NCI-H82 treated with DMSO at 0.1 percent for 48 hours (cell line): ENCODE measurements around the gene TIE1.

Source experiments
- DNase-seq: peaks from one replicate; lab custom pipeline; 2025; ENCODE audit not compliant: unreplicated experiment; lab: John Stamatoyannopoulos, UW

The TIE1 gene

DNA sequence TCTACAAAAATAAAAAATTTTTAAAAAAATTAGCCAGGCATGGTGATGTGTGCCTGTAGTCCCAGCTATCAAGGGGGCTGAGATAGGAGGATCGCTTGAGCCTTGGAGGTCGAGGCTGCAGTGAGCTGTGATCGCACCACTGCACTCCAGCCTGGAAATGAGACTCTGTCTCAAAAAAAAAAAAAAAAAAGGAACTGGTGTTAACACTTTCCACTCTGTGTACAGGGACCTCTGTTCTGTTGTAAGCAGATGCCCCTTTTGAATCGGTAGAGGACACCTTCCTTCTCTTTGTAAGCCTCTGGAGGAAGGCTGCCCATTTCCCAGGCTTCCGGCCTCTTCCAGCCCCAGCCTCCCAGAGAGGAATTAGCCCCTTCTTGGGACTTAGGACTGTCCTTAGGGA lies 8.1 kb upstream of the TIE1 start:
- no peak for DNase-seq

DNA sequence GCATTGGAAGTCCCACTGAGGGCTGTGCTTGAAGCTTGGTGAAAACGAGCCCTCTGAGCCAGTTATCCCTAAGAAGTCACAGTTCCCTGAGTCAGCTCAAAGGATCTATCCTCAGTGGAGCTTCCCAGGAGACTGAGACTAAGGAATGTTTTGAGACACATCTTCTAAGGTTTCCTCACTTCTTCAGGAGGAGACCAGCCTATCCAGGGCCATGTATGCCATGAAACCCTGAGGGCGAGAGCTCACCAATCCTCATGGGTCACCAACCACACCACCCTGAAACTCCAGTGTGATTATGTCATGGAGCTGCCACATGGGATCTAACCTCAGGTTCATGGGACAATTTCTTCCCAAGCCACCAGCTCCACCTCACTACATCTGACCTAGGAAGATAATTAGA lies 7.6 kb upstream of the TIE1 start:
- no peak for DNase-seq

DNA sequence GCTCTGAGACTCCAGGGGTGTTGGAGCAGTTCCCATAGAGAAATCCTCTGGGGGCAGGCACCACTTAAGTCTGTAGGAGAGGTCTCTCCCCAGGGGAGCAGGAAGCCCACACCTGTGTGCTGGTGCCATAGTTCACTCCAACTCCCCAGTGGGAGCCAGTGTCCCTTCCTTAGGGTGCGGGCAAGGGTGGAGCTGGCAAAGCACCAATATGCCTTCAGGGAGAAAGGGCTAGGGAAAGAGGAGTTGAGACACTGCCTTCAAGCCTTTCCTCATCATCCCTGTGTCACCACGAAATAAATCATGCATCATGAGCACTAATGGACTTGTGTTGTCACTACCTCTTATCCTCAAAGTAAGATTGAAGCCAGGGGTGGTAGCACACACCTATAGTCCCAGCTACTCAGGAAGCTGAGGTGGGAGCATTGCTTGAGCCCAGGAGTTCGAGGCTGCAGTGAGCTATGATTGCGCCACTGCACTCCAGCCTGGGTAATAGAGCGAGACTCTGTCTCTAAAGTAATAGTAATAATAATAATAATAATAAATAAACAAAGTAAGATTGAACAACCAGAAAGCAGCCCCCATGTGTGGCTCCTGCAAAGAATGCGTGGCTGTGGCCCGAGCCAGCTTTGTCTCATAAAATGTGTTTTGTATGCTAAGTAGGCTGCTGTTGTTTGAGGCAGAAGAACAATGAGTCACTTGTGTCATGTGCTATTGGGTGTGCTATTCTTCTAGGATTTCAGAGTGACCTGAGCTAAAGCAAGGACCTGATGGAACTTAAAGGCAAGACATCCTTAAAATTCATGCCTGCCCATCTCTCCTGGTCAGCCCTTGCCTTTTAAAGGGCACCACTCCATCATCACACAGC lies 6.7 kb upstream of the TIE1 start:
- DNase-seq = no peak

DNA sequence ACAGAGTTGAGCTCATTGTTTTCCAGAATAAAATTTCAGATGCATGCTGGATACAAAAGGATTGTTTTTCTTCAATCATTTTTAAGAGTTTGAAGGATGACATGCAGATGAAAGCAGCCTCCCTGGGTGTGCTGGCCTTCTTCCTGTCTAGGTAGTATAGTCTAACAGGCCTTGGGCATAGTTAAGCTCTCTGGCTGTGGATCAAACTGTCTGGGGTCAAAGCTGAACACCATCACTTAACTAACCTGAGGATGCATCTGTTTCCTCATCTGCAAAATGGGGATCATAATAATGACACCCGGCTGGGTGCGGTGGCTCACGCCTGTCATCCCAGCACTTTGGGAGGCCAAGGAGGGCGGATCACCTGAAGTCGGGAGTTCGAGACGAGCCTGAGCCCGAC lies 6.0 kb upstream of the TIE1 start:
- no peak for DNase-seq

DNA sequence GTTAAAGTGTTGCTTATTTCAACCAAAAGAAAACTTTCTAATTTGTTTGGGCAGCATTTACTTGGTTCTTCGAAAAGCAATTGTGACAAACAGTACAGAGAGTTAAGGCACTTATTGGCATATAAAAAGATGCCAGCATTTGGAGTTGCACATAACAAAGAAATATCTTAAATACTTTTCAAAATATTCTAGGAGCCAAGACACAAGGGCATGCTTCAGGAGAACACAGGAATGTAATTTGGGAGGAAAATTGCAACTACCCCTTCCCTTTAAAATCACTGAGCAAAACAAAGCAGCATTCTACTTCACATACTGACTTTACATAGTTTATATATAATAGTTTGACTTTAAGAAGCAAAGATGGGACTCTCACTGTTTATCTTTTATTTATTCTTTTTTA lies 4.6 kb upstream of the TIE1 start:
- no peak for DNase-seq

DNA sequence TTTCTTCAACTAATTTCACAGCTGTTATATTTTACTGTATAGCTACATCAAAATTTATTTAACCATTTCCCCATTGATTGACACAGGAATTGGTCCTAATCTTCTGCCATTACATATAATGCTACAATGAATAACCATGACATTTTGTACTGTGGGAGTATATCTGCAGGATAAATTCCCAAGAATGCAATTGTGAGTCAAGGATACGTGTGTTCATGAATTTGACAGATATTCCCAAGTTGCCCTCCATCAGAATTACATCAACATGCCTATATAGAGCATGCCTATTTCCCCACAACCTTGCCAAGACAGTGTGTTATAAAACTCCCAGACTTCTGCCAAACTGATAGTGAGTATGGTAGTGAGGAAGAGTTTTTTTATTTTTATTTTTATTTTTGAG lies 2.7 kb upstream of the TIE1 start:
- DNase-seq = no peak

DNA sequence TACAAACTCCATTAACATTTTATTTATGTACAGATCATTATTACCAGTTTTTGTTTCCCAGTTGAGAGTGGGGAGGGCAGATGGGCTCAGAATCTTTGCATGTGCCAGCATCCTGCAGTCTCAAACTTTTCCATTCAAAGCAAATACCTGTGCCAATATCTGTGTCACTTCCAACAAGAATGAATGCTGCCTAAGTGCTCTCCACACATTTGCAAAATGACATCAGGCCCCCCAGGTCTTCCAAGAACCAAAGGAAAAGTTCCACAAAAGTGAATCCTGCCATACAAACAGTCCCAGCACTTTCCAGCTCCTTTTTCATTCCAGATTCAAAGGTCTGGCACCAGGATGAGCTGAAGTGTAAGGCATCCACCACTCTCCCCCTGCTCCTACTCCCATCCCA lies 1.7 kb upstream of the TIE1 start:
- DNase-seq = no peak

DNA sequence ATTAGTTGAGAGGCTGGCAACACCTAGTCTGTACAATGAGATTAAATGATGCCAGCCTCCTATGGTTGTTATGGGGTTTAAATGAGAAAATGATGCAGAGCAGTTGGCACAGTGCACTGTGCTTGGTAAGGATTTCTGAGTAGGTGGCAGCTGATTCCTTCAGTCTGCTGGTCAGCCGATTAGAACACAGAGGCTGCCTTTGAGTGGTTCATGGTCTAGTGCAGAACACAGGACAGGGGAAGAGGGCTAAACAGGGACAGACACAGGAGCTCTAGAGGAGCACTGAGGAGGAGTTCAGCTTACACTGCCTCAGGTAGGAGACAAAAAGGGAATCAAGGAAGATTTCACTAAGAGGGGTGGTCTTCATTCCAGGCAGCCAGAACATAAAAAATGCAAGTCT lies 1.4 kb downstream of the TIE1 start:
- DNase-seq = no peak

DNA sequence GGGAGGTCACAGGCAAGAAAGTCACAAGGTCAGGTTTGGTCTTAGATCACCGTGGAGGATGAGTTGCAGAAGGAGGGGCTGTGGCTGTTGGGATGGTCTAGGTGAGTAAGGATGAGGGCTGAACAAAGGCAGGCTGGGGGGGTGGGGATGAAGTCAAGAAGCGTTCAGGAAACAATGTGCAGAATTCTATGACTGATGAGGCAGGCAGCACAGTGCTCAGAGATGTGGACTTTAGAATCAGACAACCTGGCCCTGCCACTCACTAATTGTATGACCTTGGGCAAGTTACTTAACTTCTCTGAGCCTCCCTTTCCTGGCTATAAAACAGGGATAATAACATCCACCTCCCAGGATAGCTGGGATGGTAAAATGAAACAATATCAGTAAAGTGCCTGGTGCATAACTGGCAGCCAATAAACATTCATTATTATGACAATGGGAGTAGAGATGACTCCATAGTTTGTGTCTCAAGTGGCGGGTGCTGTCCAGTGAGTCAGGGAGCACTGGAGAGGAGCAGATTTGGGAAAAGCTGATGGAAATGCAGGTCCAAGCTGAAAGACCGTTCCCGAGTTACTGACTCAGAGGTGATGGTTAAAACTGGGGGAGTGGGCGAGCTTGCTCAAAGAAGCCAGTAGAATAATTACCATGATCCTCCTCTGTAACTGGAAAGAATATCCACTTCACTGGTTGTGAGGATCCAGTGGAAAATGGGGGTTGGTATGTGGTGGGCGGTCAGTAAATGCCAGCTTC lies 2.1 kb downstream of the TIE1 start:
- DNase-seq = no peak

DNA sequence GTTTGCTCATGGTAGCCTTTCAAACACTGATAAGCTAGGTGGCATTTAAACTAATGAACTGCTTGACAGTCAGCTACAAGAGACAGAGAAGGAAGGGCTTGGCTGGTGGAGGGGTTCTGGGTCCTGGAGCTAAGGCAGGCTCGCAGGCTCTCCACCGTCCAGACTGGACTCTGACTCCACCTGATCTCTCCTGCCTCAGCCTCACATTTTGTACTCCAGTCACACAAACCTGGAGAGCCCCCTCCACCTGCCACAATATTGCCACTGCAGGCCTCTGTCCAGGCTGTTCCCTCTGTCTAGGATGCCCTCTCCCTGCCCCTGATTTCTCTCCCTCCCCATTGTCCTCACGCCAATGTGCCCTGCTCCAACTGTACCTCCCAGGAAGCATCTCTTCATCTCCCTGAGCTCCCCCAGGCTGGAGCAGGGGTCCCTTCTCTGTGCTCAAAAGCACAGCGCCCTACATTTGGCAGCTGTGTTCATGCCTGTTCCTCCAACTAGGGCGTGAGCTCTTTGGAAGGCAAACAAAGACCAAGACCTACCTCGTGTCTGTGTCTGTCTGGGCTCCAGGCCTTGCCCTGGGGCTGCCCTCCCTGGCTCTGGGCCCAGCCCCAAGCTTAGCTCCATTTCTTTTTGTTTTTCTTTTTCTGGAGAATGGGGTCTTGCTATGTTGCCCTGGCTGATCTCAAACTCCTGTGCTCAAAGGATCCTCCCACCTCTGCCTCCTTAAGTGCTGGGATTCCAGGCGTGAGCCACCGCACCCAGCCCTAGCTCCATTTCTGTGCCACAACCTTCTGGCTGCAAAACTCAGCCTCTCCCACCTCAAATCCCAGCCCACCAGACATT lies 2.9 kb downstream of the TIE1 start:
- DNase-seq = no peak

DNA sequence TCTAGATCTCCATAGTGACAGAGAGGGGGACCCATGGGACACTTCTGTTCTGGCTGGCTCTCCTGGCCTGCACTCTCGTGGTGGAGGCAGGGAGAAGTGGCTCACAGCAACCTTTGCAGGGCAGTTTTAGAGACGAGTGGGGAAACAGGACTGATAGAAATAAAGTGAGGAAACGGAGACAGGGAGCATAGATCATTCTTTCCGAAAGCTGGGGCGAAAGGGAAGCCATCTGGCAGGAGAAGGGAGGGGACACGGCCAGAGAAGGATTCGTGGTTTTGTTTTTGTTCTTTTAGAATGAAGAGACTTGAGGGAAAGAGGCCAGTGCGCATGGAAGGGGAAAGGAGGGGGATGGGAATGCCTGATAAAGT lies 3.5 kb downstream of the TIE1 start:
- DNase-seq = no peak

DNA sequence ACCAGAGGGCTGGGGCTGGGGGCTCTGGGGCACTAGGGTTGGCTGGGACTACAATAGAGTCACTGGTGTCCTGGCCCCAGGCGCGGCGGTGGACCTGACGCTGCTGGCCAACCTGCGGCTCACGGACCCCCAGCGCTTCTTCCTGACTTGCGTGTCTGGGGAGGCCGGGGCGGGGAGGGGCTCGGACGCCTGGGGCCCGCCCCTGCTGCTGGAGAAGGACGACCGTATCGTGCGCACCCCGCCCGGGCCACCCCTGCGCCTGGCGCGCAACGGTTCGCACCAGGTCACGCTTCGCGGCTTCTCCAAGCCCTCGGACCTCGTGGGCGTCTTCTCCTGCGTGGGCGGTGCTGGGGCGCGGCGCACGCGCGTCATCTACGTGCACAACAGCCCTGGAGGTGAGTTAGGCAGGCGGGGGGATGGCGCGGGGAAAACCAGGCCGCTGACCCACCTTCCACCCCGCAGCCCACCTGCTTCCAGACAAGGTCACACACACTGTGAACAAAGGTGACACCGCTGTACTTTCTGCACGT lies 4.1 kb downstream of the TIE1 start:
- no peak for DNase-seq

DNA sequence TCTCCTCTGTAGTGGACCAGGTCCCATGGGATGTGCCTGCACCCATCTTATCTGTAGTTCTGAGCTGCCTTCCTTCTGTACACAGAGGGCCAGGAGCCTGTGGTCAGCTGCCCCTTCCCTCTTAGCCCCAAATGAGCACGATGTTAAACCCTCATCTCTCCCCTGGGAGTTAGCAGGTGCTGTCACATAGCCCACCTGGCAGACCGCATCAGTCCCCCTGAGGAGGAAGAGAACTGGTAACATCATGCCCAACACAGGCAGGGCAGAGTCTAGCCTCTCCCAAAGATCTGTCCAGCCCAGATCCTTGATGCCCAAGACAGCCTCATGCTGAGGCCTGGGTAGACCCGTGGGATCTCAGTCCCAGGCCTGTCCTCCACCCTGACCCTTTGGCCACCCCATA lies 4.7 kb downstream of the TIE1 start:
- DNase-seq = no peak

DNA sequence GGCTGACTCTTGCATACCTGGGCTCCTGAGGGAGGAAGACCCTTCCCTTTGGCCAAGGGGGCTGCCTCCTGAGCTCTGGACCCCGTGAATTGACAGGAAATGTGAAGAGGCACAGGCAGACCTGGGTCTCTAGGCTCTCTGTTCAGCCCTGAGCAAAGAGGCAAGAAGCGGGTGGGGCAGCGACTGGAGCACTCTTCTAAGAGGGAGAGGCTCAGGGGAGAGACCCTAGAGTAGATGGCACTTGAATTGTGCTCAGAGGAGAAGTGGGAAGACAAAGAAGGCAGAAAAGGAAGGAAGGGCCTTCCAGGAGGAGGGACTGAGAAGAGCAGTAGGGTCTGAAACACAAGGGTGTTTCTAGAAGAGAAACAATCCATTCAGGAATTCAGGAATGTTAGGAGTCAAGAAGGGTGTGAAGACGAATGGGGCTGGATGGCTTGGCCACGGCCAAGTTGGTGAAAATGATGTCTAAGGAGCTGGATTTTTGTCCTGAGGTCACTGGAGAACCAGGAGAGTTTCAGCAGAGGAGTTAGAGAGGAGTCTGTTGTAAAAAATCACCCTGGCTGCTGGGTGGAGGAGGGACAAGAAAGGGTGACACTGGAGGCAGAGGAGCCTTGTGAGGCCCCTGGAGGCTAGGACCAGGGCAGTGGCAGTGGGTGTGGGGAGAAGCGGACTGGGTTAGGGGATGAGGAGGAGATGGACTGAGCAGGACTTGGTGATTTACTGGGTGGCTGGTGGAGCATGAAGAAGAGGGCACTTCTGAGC lies 5.3 kb downstream of the TIE1 start:
- no peak for DNase-seq

DNA sequence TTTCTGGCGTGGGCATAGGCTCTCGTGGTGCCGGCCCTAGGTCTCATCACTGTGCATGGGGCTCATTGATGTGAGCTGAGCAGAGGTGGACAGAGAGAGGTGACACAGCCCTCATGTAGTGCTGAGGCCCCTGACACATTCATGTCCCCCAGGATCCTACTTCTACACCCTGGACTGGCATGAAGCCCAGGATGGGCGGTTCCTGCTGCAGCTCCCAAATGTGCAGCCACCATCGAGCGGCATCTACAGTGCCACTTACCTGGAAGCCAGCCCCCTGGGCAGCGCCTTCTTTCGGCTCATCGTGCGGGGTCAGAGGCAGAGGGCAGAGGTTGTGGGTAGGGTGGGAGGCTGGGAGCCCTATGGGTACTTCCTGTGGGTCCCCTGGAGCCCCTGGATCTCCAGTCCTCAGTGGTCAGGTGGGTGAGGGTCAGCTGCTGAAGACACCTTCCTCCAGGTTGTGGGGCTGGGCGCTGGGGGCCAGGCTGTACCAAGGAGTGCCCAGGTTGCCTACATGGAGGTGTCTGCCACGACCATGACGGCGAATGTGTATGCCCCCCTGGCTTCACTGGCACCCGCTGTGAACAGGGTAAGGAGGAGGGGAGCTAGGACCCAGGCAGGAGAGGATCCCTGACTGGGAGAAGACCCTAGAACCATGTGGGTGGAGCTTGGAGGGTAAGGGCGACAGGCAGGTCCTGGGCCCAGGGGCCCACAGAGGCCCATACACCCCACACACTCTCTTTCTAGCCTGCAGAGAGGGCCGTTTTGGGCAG lies 6.1 kb downstream of the TIE1 start:
- no peak for DNase-seq

DNA sequence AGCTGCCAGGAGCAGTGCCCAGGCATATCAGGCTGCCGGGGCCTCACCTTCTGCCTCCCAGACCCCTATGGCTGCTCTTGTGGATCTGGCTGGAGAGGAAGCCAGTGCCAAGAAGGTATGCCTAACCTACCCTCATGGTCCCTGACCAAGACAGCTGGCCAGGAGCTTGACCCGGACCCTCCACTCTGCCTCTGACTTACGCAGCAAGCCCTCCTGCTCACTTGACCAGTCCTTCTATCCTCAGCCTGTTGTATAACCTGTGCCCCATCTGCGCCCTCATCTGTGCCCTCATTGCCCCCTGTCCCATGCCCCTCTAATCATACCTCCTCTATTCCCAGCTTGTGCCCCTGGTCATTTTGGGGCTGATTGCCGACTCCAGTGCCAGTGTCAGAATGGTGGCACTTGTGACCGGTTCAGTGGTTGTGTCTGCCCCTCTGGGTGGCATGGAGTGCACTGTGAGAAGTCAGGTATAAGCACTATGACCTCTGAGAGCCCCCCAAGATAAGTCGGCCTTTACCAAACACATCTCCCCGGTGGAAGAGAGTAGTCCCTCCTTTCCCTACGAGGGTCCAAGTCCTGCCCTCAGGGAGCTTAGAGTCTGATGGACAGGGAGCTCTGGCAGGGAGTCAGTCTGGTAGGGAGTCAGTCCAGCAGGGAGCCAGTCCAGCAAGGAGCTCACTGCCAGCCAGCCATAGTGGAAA lies 6.8 kb downstream of the TIE1 start:
- DNase-seq = no peak

DNA sequence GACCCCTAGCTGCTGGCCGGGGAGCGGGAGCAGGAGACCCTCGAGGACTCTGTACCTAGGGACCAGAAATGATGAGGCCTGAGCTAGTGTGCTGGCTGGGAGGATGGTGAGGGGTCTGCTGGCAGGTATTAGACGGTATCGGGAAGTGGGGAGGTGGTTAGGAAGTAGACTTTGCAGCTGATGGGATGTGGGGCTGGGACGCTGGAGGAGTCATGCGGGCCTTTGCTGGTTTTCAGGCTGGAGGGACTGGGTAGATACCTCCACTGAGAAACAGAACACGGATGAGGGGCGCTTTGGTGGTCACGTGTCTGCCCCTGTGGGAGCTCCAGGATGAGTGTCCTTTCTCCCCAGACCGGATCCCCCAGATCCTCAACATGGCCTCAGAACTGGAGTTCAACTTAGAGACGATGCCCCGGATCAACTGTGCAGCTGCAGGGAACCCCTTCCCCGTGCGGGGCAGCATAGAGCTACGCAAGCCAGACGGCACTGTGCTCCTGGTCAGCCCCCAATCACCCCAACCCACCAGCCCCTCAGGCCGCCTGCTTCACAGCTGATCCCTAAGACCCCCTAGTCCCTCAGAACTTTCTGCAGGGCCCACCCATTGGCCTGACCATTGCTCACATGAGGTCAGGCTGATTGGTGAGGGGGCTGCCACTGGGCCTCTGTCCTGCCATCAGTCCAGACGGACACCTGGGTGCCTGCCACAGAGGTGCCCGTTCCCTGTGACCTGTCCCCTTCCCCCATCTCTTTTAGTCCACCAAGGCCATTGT lies 8.0 kb downstream of the TIE1 start:
- DNase-seq = no peak

DNA sequence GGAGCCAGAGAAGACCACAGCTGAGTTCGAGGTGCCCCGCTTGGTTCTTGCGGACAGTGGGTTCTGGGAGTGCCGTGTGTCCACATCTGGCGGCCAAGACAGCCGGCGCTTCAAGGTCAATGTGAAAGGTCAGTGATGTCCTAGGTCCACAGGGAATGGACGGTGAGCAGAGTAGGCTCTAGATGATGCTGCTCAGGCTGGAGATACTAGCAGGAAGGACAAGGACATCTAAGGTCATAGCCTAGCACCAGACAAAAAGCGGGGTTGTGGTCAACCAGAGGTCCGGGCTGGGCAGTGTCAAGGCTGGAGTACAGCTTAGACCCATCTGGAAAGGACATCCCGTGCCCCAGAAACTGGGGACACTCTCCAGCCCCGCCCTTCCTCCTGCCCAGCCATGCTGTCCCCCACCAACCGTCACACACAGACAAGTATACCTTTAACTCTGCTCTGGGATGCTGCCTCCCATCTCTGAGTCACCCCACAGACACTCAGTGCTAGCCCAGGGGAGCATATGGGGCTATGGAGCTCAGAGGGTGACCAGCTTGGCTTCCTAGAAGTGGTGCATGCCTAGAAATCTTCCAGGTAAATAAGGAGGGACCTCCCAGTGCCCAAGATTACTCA lies 8.7 kb downstream of the TIE1 start:
- DNase-seq = no peak
